SK-N-MC (cell line): Measurements from ENCODE around the gene HBM.
"Not testable (repeated sequence)": the region's sequence is repeated elsewhere in the genome, so short reads cannot be mapped to it uniquely, and the experiment has no call there.

Experiments
- DNase-seq: peaks from one replicate; pipeline ENCODE4 v3.0.0-alpha.2; 2011; ENCODE audit warnings: low read depth, low spot score
- H3K27ac ChIP-seq: fragments of 200-600 bp; sonication (generic); 2 replicates; pipeline ENCODE4 v1.5.1; 2016; ENCODE audit warnings: mixed run types
- H3K36me3 ChIP-seq: fragments of 200-600 bp; sonication (generic); 2 replicates; pipeline ENCODE4 v1.6.1; 2017; ENCODE audit warnings: antibody characterized with exemption, low read length, mixed read lengths; ENCODE audit not compliant: insufficient read depth
- H3K4me3 ChIP-seq: fragments of 200-600 bp; sonication (generic); 2 replicates; pipeline ENCODE4 v1.5.1; 2016
- H3K9ac ChIP-seq: fragments of 200-600 bp; sonication (generic); 2 replicates; pipeline ENCODE4 v1.8.0; 2017; ENCODE audit warnings: mixed run types, mixed read lengths; ENCODE audit not compliant: insufficient read length
- H3K9me3 ChIP-seq: fragments of 200-600 bp; sonication (generic); 2 replicates; pipeline ENCODE4 v1.6.1; 2017; ENCODE audit warnings: low read depth, mild to moderate bottlenecking, antibody characterized with exemption, low read length, moderate library complexity, mixed read lengths
- EZH2 ChIP-seq: fragments of 200-600 bp; sonication (generic); IDR thresholded peaks from one replicate; pipeline ENCODE4 v1.6.1; 2017; ENCODE audit warnings: antibody characterized with exemption
- FOXP2 ChIP-seq: optimal IDR thresholded peaks from 2 replicates; pipeline ENCODE3; 2011; ENCODE audit warnings: mild to moderate bottlenecking, moderate library complexity; ENCODE audit not compliant: insufficient read depth; ENCODE audit errors: extremely low read length, control extremely low read depth
- POLR2AphosphoS5 ChIP-seq: IDR thresholded peaks from 2 replicates; pipeline ENCODE4 v1.6.1; 2012; ENCODE audit warnings: mild to moderate bottlenecking, low read depth, low read length, borderline replicate concordance

Gene HBM

GRCh38 chr16:166375-167121, 770 bp downstream of the HBM start:
- no peak overlapping the region for H3K9ac ChIP-seq
- no peaks in the 10 kb centered on the region for H3K9me3 ChIP-seq
- H3K36me3 ChIP-seq = no peaks in the 10 kb centered on the region
- no peak for TF ChIP-seq FOXP2
- TF ChIP-seq POLR2AphosphoS5 = no peak
- no peak for TF ChIP-seq EZH2
- H3K27ac ChIP-seq = no peak overlapping the region
- H3K4me3 ChIP-seq = no peak overlapping the region
- no peak for DNase-seq

DNA sequence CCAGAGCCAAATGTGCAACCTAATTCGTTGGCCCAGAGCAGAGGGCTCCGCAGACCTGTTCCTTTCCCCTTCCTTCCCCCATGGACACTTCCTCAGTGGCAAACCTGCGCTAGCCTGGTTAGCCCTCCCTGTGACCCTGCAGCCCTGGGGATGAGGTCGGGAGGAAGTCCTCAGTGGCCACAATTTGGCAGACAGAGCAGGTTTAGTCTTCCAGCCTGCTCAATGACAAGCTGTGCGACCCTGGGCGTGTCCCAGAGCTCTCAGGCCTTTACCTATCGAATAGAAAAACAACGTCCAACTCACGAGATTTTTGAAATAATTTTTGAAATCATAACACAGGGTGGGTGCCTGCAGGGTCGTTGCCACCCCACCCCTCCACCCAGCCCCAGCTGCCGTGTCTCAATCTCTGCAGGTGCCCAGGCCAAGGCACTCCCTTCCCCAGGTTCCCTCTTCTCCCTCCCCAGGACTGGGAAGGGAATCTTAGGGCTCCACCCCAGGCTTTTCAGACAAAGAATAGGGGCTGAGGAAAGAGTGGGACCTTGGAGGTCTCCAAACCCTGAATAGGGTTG, 1.4 kb downstream of the HBM start:
- DNase-seq = no peak
- no peak overlapping the region for H3K9ac ChIP-seq
- no peaks in the 10 kb centered on the region for H3K36me3 ChIP-seq
- no peak overlapping the region for H3K4me3 ChIP-seq
- TF ChIP-seq EZH2 (no peak), FOXP2 (no peak), POLR2AphosphoS5 (no peak)
- H3K9me3 ChIP-seq = no peaks in the 10 kb centered on the region
- H3K27ac ChIP-seq = no peak overlapping the region

- Histone ChIP-seq H3K9me3 (no peaks in the 10 kb centered on the region), H3K4me3 (no peak overlapping the region), H3K27ac (no peak overlapping the region), H3K9ac (no peak overlapping the region), H3K36me3 (no peaks in the 10 kb centered on the region)
- DNase-seq = no peak
- TF ChIP-seq FOXP2 (no peak), POLR2AphosphoS5 (no peak)
Observed at GRCh38 chr16:168424-168823, 2.6 kb downstream of the HBM start.

DNA sequence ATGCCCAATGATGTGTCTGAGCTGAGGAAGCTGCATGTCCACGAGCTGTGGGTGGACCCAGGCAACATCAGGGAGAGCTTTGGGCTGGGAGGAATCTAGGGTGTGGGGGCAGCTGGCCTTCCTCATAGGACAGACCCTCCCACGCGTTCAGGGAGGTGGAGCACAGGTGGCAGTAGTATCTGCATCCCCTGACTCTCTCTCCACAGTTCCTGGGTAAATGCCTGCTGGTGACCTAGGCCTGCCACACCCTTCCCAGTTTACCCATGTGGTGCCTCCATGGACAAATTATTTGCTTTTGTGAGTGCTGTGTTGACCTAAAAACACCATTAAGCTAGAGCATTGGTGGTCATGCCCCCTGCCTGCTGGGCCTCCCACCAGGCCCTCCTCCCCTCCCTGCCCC, 3.2 kb downstream of the HBM start:
- no peak for DNase-seq
- Histone ChIP-seq H3K27ac (no peak overlapping the region), H3K4me3 (no peak overlapping the region), H3K9ac (no peak overlapping the region), H3K36me3 (no peaks in the 10 kb centered on the region), H3K9me3 (no peaks in the 10 kb centered on the region)
- TF ChIP-seq EZH2 (no peak), POLR2AphosphoS5 (no peak), FOXP2 (no peak)

DNA sequence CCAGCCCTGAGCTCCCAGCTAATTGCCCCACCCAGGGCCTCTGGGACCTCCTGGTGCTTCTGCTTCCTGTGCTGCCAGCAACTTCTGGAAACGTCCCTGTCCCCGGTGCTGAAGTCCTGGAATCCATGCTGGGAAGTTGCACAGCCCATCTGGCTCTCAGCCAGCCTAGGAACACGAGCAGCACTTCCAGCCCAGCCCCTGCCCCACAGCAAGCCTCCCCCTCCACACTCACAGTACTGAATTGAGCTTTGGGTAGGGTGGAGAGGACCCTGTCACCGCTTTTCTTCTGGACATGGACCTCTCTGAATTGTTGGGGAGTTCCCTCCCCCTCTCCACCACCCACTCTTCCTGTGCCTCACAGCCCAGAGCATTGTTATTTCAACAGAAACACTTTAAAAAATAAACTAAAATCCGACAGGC, 4.3 kb downstream of the HBM start:
- H3K36me3 ChIP-seq, H3K9ac ChIP-seq, H3K9me3 ChIP-seq, H3K27ac ChIP-seq, H3K4me3 ChIP-seq: not testable (repeated sequence)
- peak; percentile 30 for DNase-seq

DNA sequence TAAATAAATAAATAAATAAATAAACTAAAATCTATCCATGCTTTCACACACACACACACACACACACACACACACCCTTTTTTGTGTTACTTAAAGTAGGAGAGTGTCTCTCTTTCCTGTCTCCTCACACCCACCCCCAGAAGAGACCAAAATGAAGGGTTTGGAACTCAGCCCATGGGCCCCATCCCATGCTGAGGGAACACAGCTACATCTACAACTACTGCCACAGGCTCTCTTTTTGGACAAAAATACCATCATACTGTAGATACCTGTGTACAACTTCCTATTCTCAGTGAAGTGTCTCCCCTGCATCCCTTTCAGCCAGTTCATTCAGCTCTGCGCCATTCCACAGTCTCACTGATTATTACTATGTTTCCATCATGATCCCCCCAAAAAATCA, 5.0 kb downstream of the HBM start:
- Histone ChIP-seq H3K9ac (no peak overlapping the region), H3K36me3 (no peaks in the 10 kb centered on the region), H3K27ac (no peak overlapping the region), H3K4me3 (no peak overlapping the region), H3K9me3 (no peaks in the 10 kb centered on the region)
- TF ChIP-seq POLR2AphosphoS5 = no peak
- no peak for TF ChIP-seq EZH2
- TF ChIP-seq FOXP2 = no peak
- DNase-seq = no peak

GRCh38 chr16:172374-172941, 6.7 kb downstream of the HBM start, which contains the start of gene HBA2:
HBA2 (plus strand) TSS chr16:172876; CDS start chr16:172913, 37 bp downstream.
- not testable (repeated sequence) for H3K27ac ChIP-seq, H3K4me3 ChIP-seq, H3K36me3 ChIP-seq, DNase-seq, H3K9me3 ChIP-seq, H3K9ac ChIP-seq

DNA sequence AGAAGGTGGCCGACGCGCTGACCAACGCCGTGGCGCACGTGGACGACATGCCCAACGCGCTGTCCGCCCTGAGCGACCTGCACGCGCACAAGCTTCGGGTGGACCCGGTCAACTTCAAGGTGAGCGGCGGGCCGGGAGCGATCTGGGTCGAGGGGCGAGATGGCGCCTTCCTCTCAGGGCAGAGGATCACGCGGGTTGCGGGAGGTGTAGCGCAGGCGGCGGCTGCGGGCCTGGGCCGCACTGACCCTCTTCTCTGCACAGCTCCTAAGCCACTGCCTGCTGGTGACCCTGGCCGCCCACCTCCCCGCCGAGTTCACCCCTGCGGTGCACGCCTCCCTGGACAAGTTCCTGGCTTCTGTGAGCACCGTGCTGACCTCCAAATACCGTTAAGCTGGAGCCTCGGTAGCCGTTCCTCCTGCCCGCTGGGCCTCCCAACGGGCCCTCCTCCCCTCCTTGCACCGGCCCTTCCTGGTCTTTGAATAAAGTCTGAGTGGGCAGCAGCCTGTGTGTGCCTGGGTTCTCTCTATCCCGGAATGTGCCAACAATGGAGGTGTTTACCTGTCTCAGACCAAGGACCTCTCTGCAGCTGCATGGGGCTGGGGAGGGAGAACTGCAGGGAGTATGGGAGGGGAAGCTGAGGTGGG, 7.6 kb downstream of the HBM start:
- not testable (repeated sequence) for H3K36me3 ChIP-seq, H3K27ac ChIP-seq, H3K9me3 ChIP-seq, DNase-seq, H3K4me3 ChIP-seq, H3K9ac ChIP-seq

DNA sequence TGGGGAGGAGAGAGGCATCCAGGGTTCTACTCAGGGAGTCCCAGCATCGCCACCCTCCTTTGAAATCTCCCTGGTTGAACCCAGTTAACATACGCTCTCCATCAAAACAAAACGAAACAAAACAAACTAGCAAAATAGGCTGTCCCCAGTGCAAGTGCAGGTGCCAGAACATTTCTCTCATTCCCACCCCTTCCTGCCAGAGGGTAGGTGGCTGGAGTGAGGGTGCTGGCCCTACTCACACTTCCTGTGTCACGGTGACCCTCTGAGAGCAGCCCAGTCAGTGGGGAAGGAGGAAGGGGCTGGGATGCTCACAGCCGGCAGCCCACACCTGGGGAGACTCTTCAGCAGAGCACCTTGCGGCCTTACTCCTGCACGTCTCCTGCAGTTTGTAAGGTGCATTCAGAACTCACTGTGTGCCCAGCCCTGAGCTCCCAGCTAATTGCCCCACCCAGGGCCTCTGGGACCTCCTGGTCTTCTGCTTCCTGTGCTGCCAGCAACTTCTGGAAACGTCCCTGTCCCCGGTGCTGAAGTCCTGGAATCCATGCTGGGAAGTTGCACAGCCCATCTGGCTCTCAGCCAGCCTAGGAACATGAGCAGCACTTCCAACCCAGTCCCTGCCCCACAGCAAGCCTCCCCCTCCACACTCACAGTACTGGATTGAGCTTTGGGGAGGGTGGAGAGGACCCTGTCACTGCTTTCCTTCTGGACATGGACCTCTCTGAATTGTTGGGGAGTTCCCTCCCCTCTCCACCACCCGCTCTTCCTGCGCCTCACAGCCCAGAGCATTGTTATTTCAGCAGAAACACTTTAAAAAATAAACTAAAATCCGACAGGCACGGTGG, 8.4 kb downstream of the HBM start:
- H3K36me3 ChIP-seq, H3K4me3 ChIP-seq, H3K27ac ChIP-seq, H3K9me3 ChIP-seq, H3K9ac ChIP-seq, DNase-seq: not testable (repeated sequence)
